Measurements from ENCODE around the gene INHBC. TPM values are rescaled to one million over a fixed set of nuclear protein-coding genes. Genes with fewer than 3 reads are reported as not detected.

The INHBC gene
- total RNA-seq, 4 donors from 2014 or later = 0.33 to 0.63 (median 0.54) TPM; not detected in 1

DNA sequence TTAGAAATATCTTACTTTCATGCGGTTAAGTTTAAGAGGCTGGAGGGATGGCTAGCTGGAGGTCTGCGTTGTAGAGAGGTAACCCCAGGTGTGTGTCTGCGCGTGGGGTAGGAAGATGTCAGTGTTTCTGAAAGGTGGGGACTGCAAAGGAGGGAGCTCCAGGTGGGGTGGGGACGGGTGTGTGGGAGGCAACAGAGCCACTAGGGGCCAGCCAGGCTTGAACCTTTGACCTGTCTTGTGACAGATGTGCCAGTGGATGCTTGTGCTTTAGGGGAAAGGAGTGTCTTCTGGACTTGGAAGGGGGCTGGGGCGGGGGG lies 25.8 kb downstream of the INHBC start:
- intact Hi-C loops (cut with DNase I) = no loop called here
- no peaks in the 10 kb centered on the region for H3K9me3 ChIP-seq
- peak overlapping the region in 1 of 3 donors; percentile 71 for H3K4me3 ChIP-seq (replicated peaks in 1 of 3)
- 2 to 16% methylated on average over 5 to 6 of the region's 6 CpGs for WGBS, 2 donors
- DNase-seq = no peak
- no peaks in the 10 kb centered on the region for H3K36me3 ChIP-seq
- H3K27me3 ChIP-seq = no peaks in the 10 kb centered on the region
- no peak for TF ChIP-seq POLR2A (IDR thresholded peaks at IDR 0.05)
- TF ChIP-seq, protein P1, sequence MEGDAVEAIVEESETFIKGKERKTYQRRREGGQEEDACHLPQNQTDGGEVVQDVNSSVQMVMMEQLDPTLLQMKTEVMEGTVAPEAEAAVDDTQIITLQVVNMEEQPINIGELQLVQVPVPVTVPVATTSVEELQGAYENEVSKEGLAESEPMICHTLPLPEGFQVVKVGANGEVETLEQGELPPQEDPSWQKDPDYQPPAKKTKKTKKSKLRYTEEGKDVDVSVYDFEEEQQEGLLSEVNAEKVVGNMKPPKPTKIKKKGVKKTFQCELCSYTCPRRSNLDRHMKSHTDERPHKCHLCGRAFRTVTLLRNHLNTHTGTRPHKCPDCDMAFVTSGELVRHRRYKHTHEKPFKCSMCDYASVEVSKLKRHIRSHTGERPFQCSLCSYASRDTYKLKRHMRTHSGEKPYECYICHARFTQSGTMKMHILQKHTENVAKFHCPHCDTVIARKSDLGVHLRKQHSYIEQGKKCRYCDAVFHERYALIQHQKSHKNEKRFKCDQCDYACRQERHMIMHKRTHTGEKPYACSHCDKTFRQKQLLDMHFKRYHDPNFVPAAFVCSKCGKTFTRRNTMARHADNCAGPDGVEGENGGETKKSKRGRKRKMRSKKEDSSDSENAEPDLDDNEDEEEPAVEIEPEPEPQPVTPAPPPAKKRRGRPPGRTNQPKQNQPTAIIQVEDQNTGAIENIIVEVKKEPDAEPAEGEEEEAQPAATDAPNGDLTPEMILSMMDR (IDR thresholded peaks at IDR 0.05) = no peak
- H3K4me1 ChIP-seq = peaks cover 21 to 23% of the 10 kb centered on the region in 2 donors
- H3K27ac ChIP-seq = no peak overlapping the region

DNA sequence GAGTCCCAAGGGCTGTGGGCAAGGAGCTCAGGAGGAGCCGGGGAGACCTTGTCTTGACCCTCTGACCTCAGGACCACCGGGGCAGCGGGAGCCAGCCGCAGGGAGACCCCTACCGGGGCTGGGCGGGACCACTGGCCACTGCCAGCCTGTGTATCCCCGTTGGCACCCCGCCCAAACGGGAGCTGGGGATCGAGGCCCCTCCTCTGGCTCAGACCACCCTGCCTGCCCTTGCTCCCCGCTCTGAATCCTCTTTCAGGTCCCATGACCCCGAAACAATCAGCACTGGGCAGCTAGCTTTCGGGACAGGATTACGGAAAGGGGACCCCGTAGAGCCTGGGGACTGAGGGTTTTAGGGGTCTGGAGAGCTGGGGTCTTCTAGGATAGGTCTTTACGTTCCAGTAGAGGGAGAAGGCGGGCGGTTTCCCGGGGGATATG lies 26.3 kb downstream of the INHBC start:
- peak overlapping the region in 1 of 3 donors; percentile 58 for H3K27ac ChIP-seq
- intact Hi-C loops (cut with DNase I) = no loop called here

DNA sequence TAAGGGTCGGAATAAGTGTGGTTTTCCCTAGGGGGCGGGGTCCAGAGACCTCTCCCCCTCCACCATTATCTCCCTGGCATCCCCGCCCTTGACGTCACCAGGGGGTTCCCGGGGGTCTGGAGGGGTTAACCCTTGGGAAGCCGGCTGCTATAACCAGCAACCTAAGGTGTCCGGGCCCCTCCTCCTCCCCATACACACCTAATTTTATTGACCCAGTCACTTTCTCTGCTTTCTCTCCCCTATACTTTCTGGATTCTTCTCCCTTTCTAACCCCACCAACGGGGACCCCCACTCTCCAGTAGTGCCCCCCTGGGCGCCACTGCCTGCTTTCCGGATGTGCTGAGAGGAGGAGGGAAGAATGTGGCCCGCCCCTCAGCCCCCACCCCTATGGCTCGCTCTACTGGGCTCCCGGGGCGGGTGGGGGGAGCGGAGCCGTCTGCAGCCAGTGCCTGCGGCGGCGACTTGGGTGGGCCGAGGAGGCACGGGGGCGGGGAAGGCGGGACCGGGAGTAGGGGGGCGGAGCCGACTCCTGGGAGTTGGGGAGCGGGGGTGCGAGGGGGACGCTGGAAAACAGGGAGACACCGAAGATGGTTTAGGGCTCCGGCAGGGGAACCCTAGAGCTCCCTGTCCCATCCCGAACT lies 26.8 kb downstream of the INHBC start:
- Histone ChIP-seq H3K27ac (peak overlapping the region in 2 of 3 donors; percentile 58 to 64), H3K36me3 (no peaks in the 10 kb centered on the region), H3K4me3 (replicated peaks in 1 of 3) (peak overlapping the region in 2 of 3 donors; percentile 15 to 45), H3K27me3 (no peaks in the 10 kb centered on the region), H3K9me3 (no peaks in the 10 kb centered on the region), H3K4me1 (peaks cover 21 to 23% of the 10 kb centered on the region in 2 donors)
- WGBS, 2 donors = 1% methylated on average over 28 to 30 of the region's 32 CpGs
- peak; percentile 42 to 58 for DNase-seq
- TF ChIP-seq, protein P1 (IDR thresholded peaks at IDR 0.05) = no peak
- no peak for TF ChIP-seq POLR2A (IDR thresholded peaks at IDR 0.05)
- intact Hi-C loops (cut with DNase I) = no loop called here

More for the DNA sequence above, 26.3 kb downstream of the INHBC start:
- no peak for DNase-seq
- no peak for TF ChIP-seq POLR2A (IDR thresholded peaks at IDR 0.05)
- TF ChIP-seq, protein P1 (IDR thresholded peaks at IDR 0.05) = no peak
- no peaks in the 10 kb centered on the region for H3K36me3 ChIP-seq
- no peaks in the 10 kb centered on the region for H3K9me3 ChIP-seq
- WGBS, 2 donors = 4 to 6% methylated on average over 13 to 18 of the region's 19 CpGs
- peaks cover 21 to 23% of the 10 kb centered on the region in 2 donors for H3K4me1 ChIP-seq
- no peaks in the 10 kb centered on the region for H3K27me3 ChIP-seq
- peak overlapping the region in 1 of 3 donors; percentile 45 for H3K4me3 ChIP-seq (replicated peaks in 1 of 3)

DNA sequence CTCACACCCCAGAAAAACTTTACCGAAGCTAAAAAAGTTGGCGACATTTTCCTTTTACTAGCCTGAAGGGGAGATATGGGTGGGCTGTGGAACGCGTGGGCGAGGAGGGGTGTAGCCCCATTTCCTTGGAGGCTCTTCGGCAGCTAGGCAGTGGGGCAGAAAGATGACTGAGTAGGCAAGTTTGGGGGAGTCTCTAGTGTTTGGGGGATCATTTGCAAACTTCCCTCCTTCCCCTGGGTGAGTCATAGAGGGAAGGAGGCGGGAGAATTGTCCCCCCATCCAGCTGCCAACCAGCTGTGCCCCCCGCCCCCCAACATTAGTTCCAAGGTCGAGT lies 27.3 kb downstream of the INHBC start:
- no peaks in the 10 kb centered on the region for H3K27me3 ChIP-seq
- no peak for DNase-seq
- no peaks in the 10 kb centered on the region for H3K9me3 ChIP-seq
- H3K4me1 ChIP-seq = peaks cover 21 to 23% of the 10 kb centered on the region in 2 donors
- WGBS, 2 donors = 0 to 1% methylated on average over 9 of the region's 9 CpGs
- no peaks in the 10 kb centered on the region for H3K36me3 ChIP-seq
- TF ChIP-seq POLR2A (IDR thresholded peaks at IDR 0.05) = no peak
- TF ChIP-seq, protein P1 (IDR thresholded peaks at IDR 0.05) = no peak
- peak overlapping the region in 2 of 3 donors; percentile 58 to 64 for H3K27ac ChIP-seq
- intact Hi-C loops (cut with DNase I) = no loop called here
- peak overlapping the region in 2 of 3 donors; percentile 15 to 45 for H3K4me3 ChIP-seq (replicated peaks in 1 of 3)

DNA sequence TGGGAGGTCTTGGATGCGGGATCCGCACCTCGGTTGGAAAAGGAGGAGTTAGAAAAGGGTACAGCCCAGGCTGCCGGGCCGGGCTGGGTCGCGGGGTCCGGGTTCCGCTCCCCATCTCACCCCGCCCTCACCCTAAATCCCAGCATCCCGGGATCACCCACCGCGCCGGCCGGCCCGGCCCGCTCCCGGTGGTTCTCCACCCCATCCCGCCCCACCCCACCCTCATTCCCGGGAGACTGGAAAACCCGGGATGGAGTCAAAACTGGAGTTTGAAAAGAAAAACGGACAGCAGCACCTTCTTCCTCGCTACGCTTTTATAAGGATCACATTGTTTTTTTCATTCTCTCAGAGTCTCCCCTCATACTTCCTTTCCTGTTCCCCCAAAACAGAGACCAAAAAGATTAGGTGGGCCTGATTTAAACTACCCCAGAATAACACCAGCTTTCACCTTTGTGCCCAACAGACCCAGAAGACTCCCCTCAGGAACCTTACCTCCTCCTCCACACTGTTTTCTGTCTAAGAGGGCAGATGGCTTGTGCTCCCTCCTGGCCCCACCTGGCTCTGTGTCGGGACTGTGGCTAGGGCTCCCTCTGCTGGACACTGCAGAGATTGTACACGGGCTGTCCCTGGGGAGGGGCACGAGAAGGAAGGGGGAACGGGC lies 27.8 kb downstream of the INHBC start:
- intact Hi-C loops (cut with DNase I) = no loop called here
- Histone ChIP-seq H3K27me3 (no peaks in the 10 kb centered on the region), H3K4me3 (replicated peaks in 1 of 3) (peak overlapping the region in 2 of 3 donors; percentile 15 to 45), H3K27ac (peak overlapping the region; percentile 47 to 64 (median 58)), H3K4me1 (peaks cover 21 to 23% of the 10 kb centered on the region in 2 donors), H3K9me3 (no peaks in the 10 kb centered on the region), H3K36me3 (no peaks in the 10 kb centered on the region)
- DNase-seq = peak; percentile 83 to 88
- 1 to 2% methylated on average over 21 to 27 of the region's 28 CpGs for WGBS, 2 donors
- TF ChIP-seq, protein P1 (IDR thresholded peaks at IDR 0.05) = peak; percentile 85 to 95 (median 93)
- no peak for TF ChIP-seq POLR2A (IDR thresholded peaks at IDR 0.05)
